Measurements from ENCODE around the gene SRSF2.

DNA sequence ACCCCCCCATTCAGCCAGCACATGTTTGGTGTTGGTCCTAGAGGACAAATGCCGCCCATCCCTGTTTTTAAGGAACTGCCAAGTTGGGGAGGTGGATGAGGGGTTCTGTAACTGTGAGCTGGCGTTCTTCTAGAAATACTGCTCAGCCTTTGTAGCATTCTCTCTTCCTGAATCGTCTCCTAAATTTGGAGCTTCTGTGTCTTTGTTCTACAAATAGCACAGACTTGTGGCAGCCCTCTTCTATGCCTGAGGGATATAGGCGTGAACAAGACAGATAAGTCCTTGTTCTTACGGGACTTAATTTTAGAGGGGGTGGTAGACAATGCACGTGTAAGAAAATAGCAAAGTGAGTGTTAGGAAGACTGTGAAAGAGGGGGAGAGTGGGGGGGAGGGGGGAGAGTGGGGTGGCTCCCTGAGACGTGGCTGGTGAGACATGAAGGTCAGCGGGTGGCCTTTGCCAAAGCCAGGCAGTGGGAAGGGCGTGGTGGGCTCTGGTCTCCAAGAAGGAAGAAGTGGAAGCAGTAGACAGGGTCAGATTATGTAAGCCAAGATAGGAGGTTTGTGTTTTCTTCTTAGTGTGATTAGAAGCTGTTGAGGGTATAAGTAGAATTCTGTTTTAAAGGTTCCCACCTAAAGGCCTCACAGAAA lies 10.7 kb upstream of the SRSF2 start:
- TF ChIP-seq, protein P1, sequence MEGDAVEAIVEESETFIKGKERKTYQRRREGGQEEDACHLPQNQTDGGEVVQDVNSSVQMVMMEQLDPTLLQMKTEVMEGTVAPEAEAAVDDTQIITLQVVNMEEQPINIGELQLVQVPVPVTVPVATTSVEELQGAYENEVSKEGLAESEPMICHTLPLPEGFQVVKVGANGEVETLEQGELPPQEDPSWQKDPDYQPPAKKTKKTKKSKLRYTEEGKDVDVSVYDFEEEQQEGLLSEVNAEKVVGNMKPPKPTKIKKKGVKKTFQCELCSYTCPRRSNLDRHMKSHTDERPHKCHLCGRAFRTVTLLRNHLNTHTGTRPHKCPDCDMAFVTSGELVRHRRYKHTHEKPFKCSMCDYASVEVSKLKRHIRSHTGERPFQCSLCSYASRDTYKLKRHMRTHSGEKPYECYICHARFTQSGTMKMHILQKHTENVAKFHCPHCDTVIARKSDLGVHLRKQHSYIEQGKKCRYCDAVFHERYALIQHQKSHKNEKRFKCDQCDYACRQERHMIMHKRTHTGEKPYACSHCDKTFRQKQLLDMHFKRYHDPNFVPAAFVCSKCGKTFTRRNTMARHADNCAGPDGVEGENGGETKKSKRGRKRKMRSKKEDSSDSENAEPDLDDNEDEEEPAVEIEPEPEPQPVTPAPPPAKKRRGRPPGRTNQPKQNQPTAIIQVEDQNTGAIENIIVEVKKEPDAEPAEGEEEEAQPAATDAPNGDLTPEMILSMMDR (IDR thresholded peaks at IDR 0.05) = no peak
- TF ChIP-seq POLR2A (IDR thresholded peaks at IDR 0.05) (no peak), EP300 (IDR thresholded peaks at IDR 0.05) (no peak)
